GM19395 (cell line): ENCODE results near the gene ANO9.
"Not testable (repeated sequence)": the region's sequence is repeated elsewhere in the genome, so short reads cannot be mapped to it uniquely, and the experiment has no call there.

Experiments
- ATAC-seq: cut with Tn5 transposase; IDR thresholded peaks from one replicate; pipeline ENCODE4 v1.9.1; 2021; ENCODE audit warnings: mild to moderate bottlenecking, moderate library complexity; ENCODE audit not compliant: unreplicated experiment

Gene ANO9

DNA sequence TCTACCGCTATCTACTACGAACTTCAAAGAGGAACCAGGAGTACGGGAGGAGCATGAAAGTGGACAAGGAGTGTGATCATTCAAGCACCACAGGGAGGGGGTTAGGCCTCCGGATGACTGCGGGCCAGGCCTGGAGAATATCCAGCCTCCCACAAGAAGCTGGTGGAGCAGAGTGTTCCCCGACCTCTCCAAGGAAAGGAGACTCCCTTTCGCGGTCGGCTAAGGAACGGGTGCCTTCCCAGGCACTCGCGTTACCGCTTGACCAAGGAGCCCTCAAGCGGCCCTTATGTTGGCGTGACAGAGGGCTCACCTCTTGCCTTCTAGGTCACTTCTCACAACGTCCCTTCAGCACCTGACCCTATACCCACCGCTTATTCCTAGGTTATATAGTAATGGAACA is 52.4 kb downstream of the ANO9 start:
- not testable (repeated sequence) for ATAC-seq

GRCh38 chr11:387193-387793 is 54.5 kb downstream of the ANO9 start:
- no peak for ATAC-seq

GRCh38 chr11:386483-386882 is 55.3 kb downstream of the ANO9 start:
- ATAC-seq: no peak

- no peak for ATAC-seq
These were observed 56.0 kb downstream of the ANO9 start for GRCh38 chr11:385594-386351.

DNA sequence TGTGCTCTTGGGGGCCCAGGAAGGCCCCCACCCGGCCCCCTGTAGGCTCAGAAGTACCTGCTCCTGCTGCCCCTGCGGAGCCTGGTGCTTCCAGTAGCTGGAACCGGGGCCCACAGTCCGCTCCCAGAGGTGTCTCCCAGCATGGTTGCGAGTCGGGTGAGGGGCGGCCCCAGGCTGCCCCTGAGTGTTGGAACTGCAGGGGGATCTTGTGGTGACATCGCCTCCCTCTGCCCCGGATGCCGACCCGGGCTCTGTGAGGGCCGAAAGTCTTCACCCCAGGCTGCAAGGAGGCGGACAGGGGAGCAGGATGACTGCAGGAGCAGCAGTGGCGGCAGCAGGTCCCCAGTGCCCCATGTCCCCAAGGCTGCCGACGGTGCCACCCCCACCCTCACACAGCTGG is 57.3 kb downstream of the ANO9 start:
- ATAC-seq: no peak

- ATAC-seq: no peak
These were observed 58.4 kb downstream of the ANO9 start for GRCh38 chr11:383431-383830.

DNA sequence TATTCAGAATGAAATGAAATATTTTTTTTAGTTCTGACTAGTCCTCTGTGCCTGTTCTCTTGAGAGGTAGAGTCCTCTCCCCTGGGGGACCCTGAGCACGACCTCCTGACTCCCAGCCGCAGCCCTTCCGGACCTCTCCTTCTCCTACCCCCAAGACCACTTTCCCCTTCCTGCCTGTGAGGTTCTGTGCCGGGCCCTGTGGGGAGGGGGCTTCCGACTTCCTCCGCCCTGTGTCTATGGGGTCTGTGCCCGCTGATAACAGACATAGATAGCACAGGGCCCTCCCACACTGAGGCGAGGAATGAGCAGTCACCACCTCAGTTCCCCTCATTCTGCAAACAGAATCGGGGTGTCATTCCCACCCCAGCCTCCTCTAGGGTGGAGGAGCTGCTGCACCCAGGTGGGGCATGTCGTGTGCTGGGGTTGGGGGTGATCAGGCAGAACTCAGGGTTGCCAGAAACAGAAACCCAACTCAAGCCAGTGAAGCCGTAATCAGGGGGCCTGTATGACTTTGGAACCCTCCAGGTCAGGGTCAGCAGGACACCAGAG is 59.7 kb downstream of the ANO9 start:
- ATAC-seq: no peak

DNA sequence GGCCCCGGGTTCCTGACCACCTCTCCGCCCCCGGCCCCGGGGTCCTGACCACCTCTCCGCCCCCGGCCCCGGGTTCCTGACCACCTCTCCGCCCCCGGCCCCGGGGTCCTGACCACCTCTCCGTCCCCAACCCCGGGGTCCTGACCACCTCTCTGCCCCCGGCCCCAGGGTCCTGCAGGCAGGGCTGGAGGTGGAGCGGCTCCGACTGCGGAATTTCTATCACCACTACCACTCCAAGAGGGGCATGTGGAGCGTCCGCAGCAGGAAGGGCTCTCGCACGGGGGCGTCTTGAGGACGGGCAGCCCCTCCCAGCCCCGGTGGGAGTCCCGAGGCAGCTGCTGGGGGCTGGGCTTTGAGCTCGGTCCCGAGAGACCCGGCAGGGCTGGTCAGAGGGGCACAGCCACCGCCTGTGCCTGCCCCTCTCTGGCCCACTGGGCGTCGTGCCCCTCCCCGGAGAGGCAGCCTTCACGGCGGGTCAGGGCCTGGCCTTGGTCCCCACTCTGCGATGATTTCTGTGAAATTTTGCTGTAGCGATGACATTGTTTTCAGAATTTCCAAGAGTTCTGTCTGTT is 60.2 kb downstream of the ANO9 start:
- no peak for ATAC-seq

- ATAC-seq: no peak
These were observed 60.8 kb downstream of the ANO9 start for GRCh38 chr11:380996-381395.

- ATAC-seq: no peak
These were observed 61.3 kb downstream of the ANO9 start for GRCh38 chr11:380491-380890.

DNA sequence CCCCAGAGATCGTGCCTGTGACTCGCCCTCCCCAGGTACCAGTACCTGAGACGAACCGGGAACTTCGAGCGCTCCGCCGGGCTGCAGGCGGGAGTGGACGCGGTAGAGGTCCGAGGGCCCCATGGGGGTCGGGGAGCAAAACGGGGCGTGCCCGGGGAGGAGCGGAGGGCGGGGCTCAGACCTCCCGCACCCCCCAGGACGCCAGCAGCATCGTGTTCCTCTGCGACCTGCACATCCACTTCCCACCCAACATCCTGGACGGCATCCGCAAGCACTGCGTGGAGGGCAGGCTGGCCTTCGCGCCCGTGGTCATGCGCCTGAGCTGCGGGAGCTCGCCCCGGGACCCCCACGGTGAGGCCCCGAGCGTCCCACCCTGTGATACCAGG is 61.7 kb downstream of the ANO9 start:
- no peak for ATAC-seq

GRCh38 chr11:379205-380094 is 62.4 kb downstream of the ANO9 start:
- no peak for ATAC-seq

- no peak for ATAC-seq
These were observed 63.8 kb downstream of the ANO9 start for GRCh38 chr11:377883-378500.

DNA sequence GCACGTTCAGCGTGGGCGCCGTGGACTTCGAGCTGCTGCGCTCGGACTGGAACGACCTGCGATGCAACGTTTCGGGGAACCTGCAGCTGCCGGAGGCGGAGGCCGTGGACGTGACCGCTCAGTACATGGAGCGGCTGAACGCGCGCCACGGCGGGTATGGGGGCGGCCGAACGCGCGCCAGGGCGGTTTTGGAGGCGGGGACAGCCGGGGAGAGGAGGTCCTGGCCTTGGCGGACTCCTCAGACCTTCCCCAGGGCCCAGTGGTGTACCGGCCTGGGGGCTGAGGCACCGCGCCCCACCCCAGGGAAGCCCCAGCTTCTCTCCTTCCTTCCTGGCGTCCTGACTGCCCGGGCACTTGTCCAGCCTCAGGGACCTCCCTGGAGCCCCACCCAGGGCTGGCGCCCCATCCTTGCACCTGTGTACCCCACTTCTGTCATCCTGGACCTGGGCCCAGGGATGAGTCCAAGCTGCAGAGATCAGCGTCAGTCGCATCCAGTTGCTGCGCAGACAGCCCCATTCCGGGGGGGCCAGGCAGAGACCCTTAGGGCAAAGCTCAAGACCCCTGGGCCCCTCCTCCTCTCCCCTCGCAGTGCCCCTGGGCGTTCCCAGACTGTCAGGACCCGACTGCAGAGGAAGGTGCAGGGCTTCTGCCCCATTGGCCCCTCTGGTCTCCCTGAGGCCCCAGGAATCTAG is 64.5 kb downstream of the ANO9 start:
- no peak for ATAC-seq

DNA sequence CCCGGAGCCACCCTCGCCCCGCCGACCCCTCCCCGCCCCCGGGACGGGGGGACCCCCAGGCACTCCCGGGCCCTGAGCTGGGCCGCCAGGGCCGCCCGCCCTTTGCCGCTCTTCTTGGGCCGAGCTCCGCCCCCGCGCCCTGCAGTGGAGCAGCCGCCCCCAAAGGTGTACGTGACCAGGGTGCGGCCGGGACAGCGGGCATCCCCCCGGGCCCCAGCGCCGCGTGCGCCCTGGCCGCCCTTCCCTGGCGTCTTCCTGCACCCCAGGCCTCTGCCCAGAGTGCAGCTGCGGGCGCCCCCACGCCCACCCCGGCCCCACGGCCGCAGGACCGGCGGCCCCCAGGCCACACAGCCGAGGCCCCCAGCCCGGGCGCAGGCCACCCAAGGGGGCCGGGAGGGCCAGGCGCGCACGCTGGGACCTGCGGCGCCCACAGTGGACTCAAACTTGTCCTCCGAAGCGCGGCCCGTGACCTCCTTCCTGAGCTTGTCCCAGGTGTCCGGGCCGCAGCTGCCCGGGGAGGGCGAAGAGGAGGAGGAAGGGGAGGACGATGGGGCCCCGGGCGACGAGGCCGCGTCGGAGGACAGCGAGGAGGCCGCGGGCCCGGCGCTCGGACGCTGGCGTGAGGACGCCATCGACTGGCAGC is 65.2 kb downstream of the ANO9 start:
- no peak for ATAC-seq

- ATAC-seq: no peak
These were observed 66.5 kb downstream of the ANO9 start for GRCh38 chr11:375065-376025.

GRCh38 chr11:373716-374551 is 67.9 kb downstream of the ANO9 start:
- ATAC-seq: no peak
